GM19395 (cell line): ENCODE measurements around the gene COL4A2.

Source experiments
- ATAC-seq: cut with Tn5 transposase; IDR thresholded peaks from one replicate; pipeline ENCODE4 v1.9.1; 2021; ENCODE audit warnings: mild to moderate bottlenecking, moderate library complexity; ENCODE audit not compliant: unreplicated experiment

The COL4A2 gene

GRCh38 chr13:110503037-110503901, 196.2 kb downstream of the COL4A2 start:
- no peak for ATAC-seq

- ATAC-seq: no peak
These were observed 197.0 kb downstream of the COL4A2 start for GRCh38 chr13:110503979-110504499.

GRCh38 chr13:110505594-110505993, 198.5 kb downstream of the COL4A2 start:
- no peak for ATAC-seq

- no peak for ATAC-seq
These were observed 199.3 kb downstream of the COL4A2 start for GRCh38 chr13:110506396-110506795.

GRCh38 chr13:110506859-110507566, 199.9 kb downstream of the COL4A2 start:
- ATAC-seq: no peak

- ATAC-seq: no peak
These were observed 200.7 kb downstream of the COL4A2 start for GRCh38 chr13:110507678-110508381.

- no peak for ATAC-seq
These were observed 202.4 kb downstream of the COL4A2 start for GRCh38 chr13:110509478-110509926.

- ATAC-seq: no peak
These were observed 203.1 kb downstream of the COL4A2 start for GRCh38 chr13:110509971-110510786.

- no peak for ATAC-seq
These were observed 204.6 kb downstream of the COL4A2 start for GRCh38 chr13:110511509-110512181.

GRCh38 chr13:110512198-110512740, 205.2 kb downstream of the COL4A2 start:
- no peak for ATAC-seq

GRCh38 chr13:110516500-110516899, 209.4 kb downstream of the COL4A2 start:
- ATAC-seq: no peak

- no peak for ATAC-seq
These were observed 210.6 kb downstream of the COL4A2 start for GRCh38 chr13:110517505-110518225.

- ATAC-seq: no peak
These were observed 211.1 kb downstream of the COL4A2 start for GRCh38 chr13:110518226-110518525.

GRCh38 chr13:110518571-110518970, 211.5 kb downstream of the COL4A2 start:
- no peak for ATAC-seq

- no peak for ATAC-seq
These were observed 212.0 kb downstream of the COL4A2 start for GRCh38 chr13:110519046-110519445.

GRCh38 chr13:110519506-110519905, 212.4 kb downstream of the COL4A2 start:
- no peak for ATAC-seq

- no peak for ATAC-seq
These were observed 213.6 kb downstream of the COL4A2 start for GRCh38 chr13:110520431-110521295.

GRCh38 chr13:110521296-110521680, 214.2 kb downstream of the COL4A2 start:
- ATAC-seq: no peak
